ENCODE measurements around the gene CLSTN3.

The CLSTN3 gene

GRCh38 chr12:7188562-7189397, 58.6 kb downstream of the CLSTN3 start:
- DNase-seq (ENCODE audit: low read depth, low spot score): peak; percentile 23

GRCh38 chr12:7189398-7190267, 59.5 kb downstream of the CLSTN3 start, which contains the start of gene PEX5:
Gene PEX5, plus strand, starts transcription at chr12:7189686. Its CDS starts 692 bp downstream, at chr12:7190378.
- peak; percentile 73 for DNase-seq (ENCODE audit: low read depth, low spot score)

DNA sequence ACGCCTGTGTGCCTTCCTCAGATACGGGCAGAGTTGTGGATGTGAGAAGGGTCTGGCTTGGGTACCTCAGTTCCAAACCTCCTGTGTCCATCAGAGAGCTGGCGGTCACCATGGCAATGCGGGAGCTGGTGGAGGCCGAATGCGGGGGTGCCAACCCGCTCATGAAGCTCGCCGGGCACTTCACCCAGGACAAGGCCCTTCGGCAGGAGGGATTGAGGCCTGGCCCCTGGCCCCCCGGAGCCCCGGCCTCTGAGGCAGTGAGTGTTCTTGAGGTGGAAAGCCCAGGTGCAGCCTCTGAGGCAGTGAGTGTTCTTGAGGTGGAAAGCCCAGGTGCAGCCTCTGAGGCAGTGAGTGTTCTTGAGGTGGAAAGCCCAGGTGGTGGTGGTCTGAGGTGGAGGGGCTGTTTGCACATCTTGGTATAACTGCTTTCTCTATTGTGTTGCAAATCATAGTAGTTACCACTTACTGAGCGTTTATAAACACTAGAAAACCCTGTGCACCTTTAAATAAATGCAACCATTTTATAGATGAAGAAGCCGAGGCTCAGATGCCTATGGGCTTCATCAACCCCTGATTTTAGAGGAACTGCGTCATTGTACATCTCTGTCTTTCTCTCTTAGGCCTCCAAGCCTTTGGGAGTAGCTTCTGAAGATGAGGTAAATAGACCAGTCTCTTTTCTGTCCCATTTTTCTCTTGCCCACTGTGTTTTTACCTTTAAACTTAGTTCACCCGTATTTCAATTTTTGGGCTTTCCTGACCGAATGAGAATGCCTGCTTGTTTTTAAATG, 60.3 kb downstream of the CLSTN3 start:
- DNase-seq (ENCODE audit: low read depth, low spot score): no peak

DNA sequence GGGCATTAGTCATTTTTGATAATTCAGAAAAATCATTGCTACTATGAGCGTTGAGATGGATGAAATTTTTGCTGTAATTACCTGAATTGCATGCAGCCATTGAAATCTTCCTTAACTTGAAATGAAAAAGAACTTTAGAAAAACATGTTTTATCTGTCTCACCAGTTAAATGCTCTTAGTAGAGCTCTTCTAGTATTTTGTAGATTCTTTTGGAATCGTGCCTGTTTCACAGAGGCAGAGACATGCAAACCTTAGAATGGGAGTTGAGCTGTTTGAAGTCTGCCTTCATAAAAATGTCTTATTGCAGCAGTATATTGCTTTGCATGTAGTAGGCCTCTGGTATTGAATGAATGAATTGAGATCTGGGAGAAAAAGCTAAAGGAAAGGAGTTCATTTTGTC, 63.5 kb downstream of the CLSTN3 start:
- DNase-seq (ENCODE audit: low read depth, low spot score): no peak

- no peak for DNase-seq (ENCODE audit: low read depth, low spot score)
Measured at GRCh38 chr12:7197841-7198240, 67.7 kb downstream of the CLSTN3 start.

DNA sequence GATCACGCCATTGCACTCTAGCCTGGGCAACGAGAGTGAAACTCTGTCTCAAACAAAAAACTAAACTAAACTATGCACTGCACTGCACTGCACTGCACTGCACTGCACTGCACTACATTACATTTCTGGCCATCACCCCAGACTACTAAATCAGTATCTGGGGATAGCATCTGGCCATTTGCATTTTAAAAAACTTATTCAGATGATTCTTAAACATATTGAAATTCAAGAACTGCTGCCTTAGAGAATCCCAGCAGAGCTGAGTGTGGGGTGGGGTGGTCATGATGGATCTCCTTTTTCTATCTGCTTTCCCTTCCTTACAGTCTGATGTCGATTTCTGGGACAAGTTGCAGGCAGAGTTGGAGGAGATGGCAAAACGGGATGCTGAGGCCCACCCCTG, 72.9 kb downstream of the CLSTN3 start:
- no peak for DNase-seq (ENCODE audit: low read depth, low spot score)

GRCh38 chr12:7205091-7205490, 74.9 kb downstream of the CLSTN3 start:
- DNase-seq (ENCODE audit: low read depth, low spot score): no peak

DNA sequence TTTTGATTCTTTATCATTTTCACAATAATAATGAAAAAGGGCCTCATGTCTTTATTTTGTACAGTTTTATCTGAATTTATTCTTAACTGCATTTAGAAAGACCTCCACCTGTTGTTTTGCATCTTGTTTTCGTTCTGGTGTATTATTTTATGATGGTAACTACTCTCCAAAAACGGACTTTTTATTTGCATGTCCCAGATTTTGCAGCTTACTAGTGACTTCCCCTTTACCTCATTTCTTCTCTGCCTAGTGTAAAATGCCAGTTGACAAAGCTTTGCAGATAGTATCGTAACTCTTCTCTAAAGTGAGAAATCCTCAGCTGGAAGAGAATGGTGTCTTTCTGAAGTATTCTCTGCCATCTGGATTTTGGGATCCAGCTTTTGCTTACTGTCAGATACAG, 76.5 kb downstream of the CLSTN3 start:
- no peak for DNase-seq (ENCODE audit: low read depth, low spot score)

DNA sequence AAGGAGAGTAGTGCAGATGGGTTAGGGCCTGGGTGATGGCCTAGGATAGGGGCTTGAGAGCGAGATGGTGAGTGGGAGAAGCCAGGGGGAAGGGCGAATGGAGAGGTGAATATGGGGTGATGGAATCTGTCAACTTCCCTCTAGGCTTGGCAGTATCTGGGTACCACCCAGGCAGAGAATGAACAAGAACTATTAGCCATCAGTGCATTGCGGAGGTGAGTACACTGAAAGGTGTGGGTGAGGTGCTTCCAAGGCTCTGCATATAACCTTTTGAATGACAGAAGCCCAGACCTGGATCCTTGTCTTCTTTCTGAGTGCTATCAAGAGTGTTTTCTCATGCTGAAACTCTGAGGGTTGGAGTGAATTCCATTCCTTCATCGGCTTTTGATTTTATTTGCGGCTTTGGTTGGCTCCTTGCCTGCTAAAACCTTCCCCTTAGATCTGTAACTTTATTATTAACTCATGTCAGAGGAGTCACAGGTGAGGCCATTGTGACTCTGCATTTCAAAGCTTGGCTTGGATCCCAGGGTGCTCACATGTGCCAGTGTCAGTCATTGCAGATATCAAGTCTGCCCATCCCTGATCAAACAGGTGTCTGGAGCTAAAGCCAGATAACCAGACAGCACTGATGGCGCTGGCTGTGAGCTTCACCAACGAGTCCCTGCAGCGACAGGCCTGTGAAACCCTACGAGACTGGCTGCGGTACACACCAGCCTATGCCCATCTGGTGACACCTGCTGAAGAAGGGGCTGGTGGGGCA, 77.9 kb downstream of the CLSTN3 start:
- no peak for DNase-seq (ENCODE audit: low read depth, low spot score)
